H9 (cell line): ENCODE data around the gene LUZP1. TPM values are rescaled to one million over a fixed set of nuclear protein-coding genes. Genes with fewer than 3 reads are reported as not detected.

ENCODE experiments used
- DNase-seq: peaks from one replicate; pipeline ENCODE4 v3.0.0-alpha.2; 2017
- H2AFZ ChIP-seq: one replicate; pipeline ENCODE4 v1.6.1; 2013; ENCODE audit warnings: mild to moderate bottlenecking, low read length, control low read depth, moderate library complexity
- H2AK5ac ChIP-seq: 2 replicates; pipeline ENCODE4 v1.6.1; 2013; ENCODE audit warnings: low read length, control low read depth, mixed read lengths; ENCODE audit not compliant: insufficient read length
- H2BK120ac ChIP-seq: one replicate; pipeline ENCODE4 v1.6.1; 2013; ENCODE audit warnings: low read depth, mild to moderate bottlenecking, low read length, control low read depth, inconsistent platforms; ENCODE audit not compliant: poor library complexity, severe bottlenecking
- H2BK12ac ChIP-seq: 2 replicates; pipeline ENCODE4 v1.6.1; 2013; ENCODE audit warnings: low read length, control low read depth, mixed read lengths, low read depth; ENCODE audit not compliant: insufficient read length
- H2BK15ac ChIP-seq: 2 replicates; pipeline ENCODE4 v1.6.1; 2013; ENCODE audit warnings: low read depth, low read length, control low read depth
- H2BK20ac ChIP-seq: one replicate; pipeline ENCODE4 v1.6.1; 2013; ENCODE audit warnings: low read depth, mild to moderate bottlenecking, low read length, control low read depth, inconsistent platforms; ENCODE audit not compliant: poor library complexity, severe bottlenecking
- H2BK5ac ChIP-seq: 2 replicates; pipeline ENCODE4 v1.6.1; 2013; ENCODE audit warnings: low read length, control low read depth, mixed read lengths; ENCODE audit not compliant: insufficient read length
- H3K14ac ChIP-seq: 2 replicates; pipeline ENCODE4 v1.6.1; 2013; ENCODE audit warnings: low read length, control low read depth; ENCODE audit not compliant: insufficient read depth
- H3K18ac ChIP-seq: 2 replicates; pipeline ENCODE4 v1.6.1; 2013; ENCODE audit warnings: low read depth, mild to moderate bottlenecking, mixed read lengths, low read length, control low read depth; ENCODE audit not compliant: insufficient read length
- H3K23ac ChIP-seq: 2 replicates; pipeline ENCODE4 v1.6.1; 2013; ENCODE audit warnings: low read length, control low read depth, mixed read lengths, low read depth; ENCODE audit not compliant: insufficient read length
- H3K23me2 ChIP-seq: 2 replicates; pipeline ENCODE4 v1.6.1; 2013; ENCODE audit warnings: low read depth, mild to moderate bottlenecking, mixed read lengths, low read length, control low read depth; ENCODE audit not compliant: insufficient read length, poor library complexity, severe bottlenecking
- H3K27ac ChIP-seq: 2 replicates; pipeline ENCODE4 v1.5.1; 2013; ENCODE audit warnings: low read length, control low read depth, mixed read lengths, low read depth; ENCODE audit not compliant: insufficient read length
- H3K27me3 ChIP-seq: 2 replicates; pipeline ENCODE4 v1.6.1; 2013; ENCODE audit warnings: low read length, control low read depth, inconsistent platforms; ENCODE audit not compliant: insufficient read depth
- H3K4ac ChIP-seq: 2 replicates; pipeline ENCODE4 v1.6.1; 2013; ENCODE audit warnings: low read depth, mild to moderate bottlenecking, control low read depth, inconsistent platforms, low read length, moderate library complexity
- H3K4me1 ChIP-seq: 2 replicates; pipeline ENCODE4 v1.6.1; 2013; ENCODE audit warnings: low read length, control low read depth, inconsistent platforms; ENCODE audit not compliant: insufficient read depth
- H3K4me2 ChIP-seq: 2 replicates; pipeline ENCODE4 v1.6.1; 2013; ENCODE audit warnings: low read length, control low read depth, mixed read lengths; ENCODE audit not compliant: insufficient read length, insufficient read depth
- H3K56ac ChIP-seq: 2 replicates; pipeline ENCODE4 v1.6.1; 2013; ENCODE audit warnings: low read depth, mild to moderate bottlenecking, mixed read lengths, low read length, control low read depth; ENCODE audit not compliant: insufficient read length
- H3K79me1 ChIP-seq: 2 replicates; pipeline ENCODE4 v1.6.1; 2013; ENCODE audit warnings: low read depth, mild to moderate bottlenecking, moderate library complexity, low read length, control low read depth, inconsistent platforms; ENCODE audit not compliant: insufficient read depth, poor library complexity, severe bottlenecking
- H3K79me2 ChIP-seq: 2 replicates; pipeline ENCODE4 v1.6.1; 2013; ENCODE audit warnings: low read length, control low read depth, inconsistent platforms; ENCODE audit not compliant: insufficient read depth
- H3K9ac ChIP-seq: 2 replicates; pipeline ENCODE4 v1.6.1; 2013; ENCODE audit warnings: low read length, control low read depth, mixed read lengths; ENCODE audit not compliant: insufficient read length; ENCODE audit errors: extremely low read depth
- H3K9me3 ChIP-seq: one replicate; pipeline ENCODE4 v1.6.1; 2013; ENCODE audit warnings: low read depth, low read length, inconsistent platforms; ENCODE audit not compliant: control insufficient read depth
- H3T11ph ChIP-seq: one replicate; pipeline ENCODE4 v1.6.1; 2013; ENCODE audit warnings: mild to moderate bottlenecking, low read length, control low read depth, inconsistent platforms
- H4K20me1 ChIP-seq: one replicate; pipeline ENCODE4 v1.6.1; 2013; ENCODE audit not compliant: control insufficient read depth, insufficient read length, insufficient read depth
- H4K5ac ChIP-seq: 2 replicates; pipeline ENCODE4 v1.6.1; 2013; ENCODE audit warnings: low read depth, mild to moderate bottlenecking, mixed read lengths, low read length, control low read depth; ENCODE audit not compliant: insufficient read length
- H4K8ac ChIP-seq: replicated peaks from 2 replicates; pipeline ENCODE4 v1.6.1; 2013; ENCODE audit warnings: low read length, control low read depth, mixed read lengths, low read depth; ENCODE audit not compliant: insufficient read length
- H4K91ac ChIP-seq: 2 replicates; pipeline ENCODE4 v1.6.1; 2013; ENCODE audit warnings: low read depth, mild to moderate bottlenecking, moderate library complexity, mixed read lengths, low read length, control low read depth; ENCODE audit not compliant: insufficient read length
- H3K27ac Mint-ChIP-seq, 3 experiments: 2 replicates in 2 of 3; 3 replicates in 1 of 3; pipeline ENCODE4 v1.8.0; 2020 to 2021; ENCODE audit warnings: mixed read lengths in 3 of 3, mild to moderate bottlenecking in 1 of 3, moderate library complexity in 1 of 3
- H3K27me3 Mint-ChIP-seq: 2 replicates; pipeline ENCODE4 v1.8.0; 2021; ENCODE audit warnings: low read depth, mild to moderate bottlenecking, moderate library complexity, mixed read lengths
- H3K36me3 Mint-ChIP-seq, 3 experiments: 2 replicates in 2 of 3; 3 replicates in 1 of 3; pipeline ENCODE4 v1.8.0; 2020 to 2021; ENCODE audit warnings: low read depth in 3 of 3, mixed read lengths in 3 of 3; ENCODE audit not compliant: insufficient read depth in 1 of 3
- H3K4me1 Mint-ChIP-seq, 2 experiments: 2 replicates each; pipeline ENCODE4 v1.8.0; 2020; ENCODE audit warnings: mixed read lengths in 2 of 2
- H3K4me3 Mint-ChIP-seq, 2 experiments: 2 replicates in 1 of 2; 3 replicates in 1 of 2; pipeline ENCODE4 v1.8.0; 2020 to 2021; ENCODE audit warnings: mild to moderate bottlenecking in 2 of 2, mixed read lengths in 2 of 2, moderate library complexity in 1 of 2
- H3K9me3 Mint-ChIP-seq, 2 experiments: 2 replicates in 1 of 2; 3 replicates in 1 of 2; pipeline ENCODE4 v1.8.0; 2020; ENCODE audit warnings: mild to moderate bottlenecking in 2 of 2, mixed read lengths in 2 of 2, moderate library complexity in 1 of 2
- WGBS: extraction: QIAGEN DNeasy Blood & Tissue Kit; methylation state at CpG from one replicate; pipeline ENCODE4 v1.1.7; 2013; ENCODE audit warnings: missing lambda C conversion rate, low lambda C conversion rate, mixed read lengths; ENCODE audit not compliant: insufficient read length; ENCODE audit errors: extremely low coverage; 5-methylcytosine and 5-hydroxymethylcytosine counted together
- microRNA-seq: library from miRNA; unstranded; fragments of <30 nt; microRNA quantifications from one replicate; pipeline ENCODE4, GENCODE V29; 2020; ENCODE audit warnings: borderline microRNAs expressed
- total RNA-seq: library from RNA; stranded (reverse); gene quantifications from 2 replicates; pipeline ENCODE4 v1.2.1, GENCODE V29; 2021
- TF ChIP-seq, protein P1 (sequence below): fragments of 200-600 bp; sonication (generic); conservative IDR thresholded peaks from 3 replicates; pipeline ENCODE4 v1.8.0; 2021; ENCODE audit warnings: antibody characterized with exemption, mild to moderate bottlenecking

Gene LUZP1
- total RNA-seq, 1 experiment from 2014 or later = 48.2 TPM

GRCh38 chr1:23035823-23036452 lies 132.7 kb downstream of the LUZP1 start:
- Histone ChIP-seq H3K79me2 (peaks cover 48% of the 10 kb centered on the region; the same call in 1 of the 2 replicates), H4K20me1 (no peaks in the 10 kb centered on the region), H3K18ac (no peak overlapping the region), H2BK5ac (no peak overlapping the region), H3T11ph (no peak overlapping the region), H4K8ac (no peak overlapping the region), H3K4ac (no peak overlapping the region), H3K9me3 (no peaks in the 10 kb centered on the region), H3K27me3 (no peaks in the 10 kb centered on the region), H2AK5ac (no peak overlapping the region), H4K91ac (no peak overlapping the region), H2BK20ac (no peak overlapping the region), H3K9ac (no peak overlapping the region), H3K56ac (no peak overlapping the region), H2AFZ (no peak overlapping the region), H3K14ac (no peak overlapping the region), H2BK15ac (no peak overlapping the region), H2BK12ac (no peak overlapping the region), H4K5ac (no peak overlapping the region), H3K27ac (no peak overlapping the region), H3K4me1 (peaks cover 7% of the 10 kb centered on the region; the same call in 1 of the 2 replicates), H3K23ac (no peak overlapping the region), H3K23me2 (no peaks in the 10 kb centered on the region), H3K79me1 (peaks cover 4% of the 10 kb centered on the region), H2BK120ac (no peak overlapping the region), H3K4me2 (no peak overlapping the region)
- no peak for DNase-seq
- Mint-ChIP-seq H3K27me3 (no peaks in the 10 kb centered on the region), H3K9me3 (no peaks in the 10 kb centered on the region), H3K4me1 (peaks cover 42 to 61% of the 10 kb centered on the region in 2 experiments), H3K4me3 (0 out of 5 replicates have a peak overlapping the region, but pooled peaks of 1 of the 2 experiments have one; percentile 51), H3K27ac (peak overlapping the region in 2 of 3 experiments; percentile 56 to 68; a peak in 4 of 7 replicates), H3K36me3 (peaks cover 3 to 15% (median 7%) of the 10 kb centered on the region in 3 experiments; a peak in 5 of 7 replicates)
- TF ChIP-seq, protein P1, sequence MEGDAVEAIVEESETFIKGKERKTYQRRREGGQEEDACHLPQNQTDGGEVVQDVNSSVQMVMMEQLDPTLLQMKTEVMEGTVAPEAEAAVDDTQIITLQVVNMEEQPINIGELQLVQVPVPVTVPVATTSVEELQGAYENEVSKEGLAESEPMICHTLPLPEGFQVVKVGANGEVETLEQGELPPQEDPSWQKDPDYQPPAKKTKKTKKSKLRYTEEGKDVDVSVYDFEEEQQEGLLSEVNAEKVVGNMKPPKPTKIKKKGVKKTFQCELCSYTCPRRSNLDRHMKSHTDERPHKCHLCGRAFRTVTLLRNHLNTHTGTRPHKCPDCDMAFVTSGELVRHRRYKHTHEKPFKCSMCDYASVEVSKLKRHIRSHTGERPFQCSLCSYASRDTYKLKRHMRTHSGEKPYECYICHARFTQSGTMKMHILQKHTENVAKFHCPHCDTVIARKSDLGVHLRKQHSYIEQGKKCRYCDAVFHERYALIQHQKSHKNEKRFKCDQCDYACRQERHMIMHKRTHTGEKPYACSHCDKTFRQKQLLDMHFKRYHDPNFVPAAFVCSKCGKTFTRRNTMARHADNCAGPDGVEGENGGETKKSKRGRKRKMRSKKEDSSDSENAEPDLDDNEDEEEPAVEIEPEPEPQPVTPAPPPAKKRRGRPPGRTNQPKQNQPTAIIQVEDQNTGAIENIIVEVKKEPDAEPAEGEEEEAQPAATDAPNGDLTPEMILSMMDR = no peak
- no CpG with 5 or more reads among the region's 2 CpGs for WGBS

Small RNA genes lying within 50 kb of the gene (microRNA-seq; reads per million reads assigned to microRNA genes)
- 2.1 reads per million, percentile 21 among the genes with 10 or more reads in this experiment for gene MIR3115
- not detected for gene MIR4419A

Other genes with a start within 250 kb of the LUZP1 start
- gene LACTBL1, start 196.0 kb downstream of the LUZP1 start, total RNA-seq = not detected in 2 replicates
- gene TEX46, start 153.0 kb downstream of the LUZP1 start, total RNA-seq = not detected in 2 replicates
- gene KDM1A, start 149.4 kb downstream of the LUZP1 start, total RNA-seq = 197 and 204 TPM in 2 replicates
- 3.1 and 3.3 TPM in 2 replicates for gene HTR1D, start 48.6 kb upstream of the LUZP1 start, total RNA-seq
- 196 and 197 TPM in 2 replicates for gene HNRNPR, start 175.4 kb upstream of the LUZP1 start, total RNA-seq
- gene ZNF436, start 201.0 kb upstream of the LUZP1 start, total RNA-seq = 0.44 and 0.52 TPM in 2 replicates